ENCODE results near the gene RAB11A. TPM values are rescaled to one million over a fixed set of nuclear protein-coding genes. Genes with fewer than 3 reads are reported as not detected.
A peak's percentile ranks its signal among the peaks of the same experiment; 100 is the strongest.

RAB11A gene
- total and polyA plus RNA-seq, 9 donors: 47.0 to 249 (median 139) TPM

- Histone ChIP-seq H3K9me3 (no peaks in the 10 kb centered on the region), H3K4me3 (no peak overlapping the region), H3K4me1 (ENCODE audit: insufficient read depth) (peaks cover 6% of the 10 kb centered on the region), H3K27me3 (no peaks in the 10 kb centered on the region), H3K36me3 (no peaks in the 10 kb centered on the region), H3K27ac (no peak overlapping the region)
- intact Hi-C loops (cut with DNase I): no loop called here
- DNase-seq: no peak
- TF ChIP-seq EP300 (IDR thresholded peaks at IDR 0.05) (no peak), POLR2A (IDR thresholded peaks at IDR 0.05) (no peak), CTCF (IDR thresholded peaks at IDR 0.05) (peak in 2 of 3 donors; percentile 15 to 44)
- WGBS, 3 donors: 58 to 64% (median 59%) methylated on average over 7 of the region's 7 CpGs
Observed at GRCh38 chr15:65829130-65829764, 40.0 kb upstream of the RAB11A start.

GRCh38 chr15:65832549-65833364 lies 36.5 kb upstream of the RAB11A start:
- H3K4me3 ChIP-seq: peak overlapping the region; percentile 30

GRCh38 chr15:65833501-65834205 lies 35.6 kb upstream of the RAB11A start:
- intact Hi-C loops (cut with DNase I): loop anchor here in 3 of 4 donors (2.0 to 5.0 kb wide), 3 partner anchors 35 to 459 kb away; partner anchors contain the start of genes DENND4A (in 2 of the 3), DIS3L (in 1 of the 3) and RAB11A (in 1 of the 3)
- WGBS, 3 donors: 70 to 75% (median 71%) methylated on average over 4 of the region's 4 CpGs
- TF ChIP-seq EP300 (IDR thresholded peaks at IDR 0.05) (no peak), POLR2A (IDR thresholded peaks at IDR 0.05) (no peak), CTCF (IDR thresholded peaks at IDR 0.05) (no peak)
- Histone ChIP-seq H3K4me1 (ENCODE audit: insufficient read depth) (peaks cover 10% of the 10 kb centered on the region), H3K4me3 (no peak overlapping the region), H3K9me3 (no peaks in the 10 kb centered on the region), H3K27me3 (no peaks in the 10 kb centered on the region), H3K27ac (peak overlapping the region; percentile 37 to 84), H3K36me3 (no peaks in the 10 kb centered on the region)
- no peak for DNase-seq

More at GRCh38 chr15:65832549-65833364, 36.5 kb upstream of the RAB11A start:
- 4 to 6% (median 4%) methylated on average over 8 of the region's 8 CpGs for WGBS, 3 donors
- H3K4me1 ChIP-seq (ENCODE audit: insufficient read depth): peaks cover 10% of the 10 kb centered on the region
- intact Hi-C loops (cut with DNase I): loop anchor here in 3 of 4 donors (2.0 to 5.0 kb wide), 3 partner anchors 36 to 460 kb away; partner anchors contain the start of genes DENND4A (in 2 of the 3), DIS3L (in 1 of the 3) and RAB11A (in 1 of the 3)
- no peaks in the 10 kb centered on the region for H3K9me3 ChIP-seq
- H3K27me3 ChIP-seq: no peaks in the 10 kb centered on the region
- peak in 1 of 3 donors; percentile 26 for TF ChIP-seq CTCF (IDR thresholded peaks at IDR 0.05)
- no peak for TF ChIP-seq POLR2A (IDR thresholded peaks at IDR 0.05)
- H3K36me3 ChIP-seq: no peaks in the 10 kb centered on the region
- peak overlapping the region; percentile 37 to 84 for H3K27ac ChIP-seq
- DNase-seq: peak; percentile 78 to 93 (median 88)
